ENCODE data around the gene RND2. TPM values are rescaled to one million over a fixed set of nuclear protein-coding genes. Genes with fewer than 3 reads are reported as not detected.

Gene RND2
- total RNA-seq, 1 donor from 2014 or later, result 0.46 TPM

DNA sequence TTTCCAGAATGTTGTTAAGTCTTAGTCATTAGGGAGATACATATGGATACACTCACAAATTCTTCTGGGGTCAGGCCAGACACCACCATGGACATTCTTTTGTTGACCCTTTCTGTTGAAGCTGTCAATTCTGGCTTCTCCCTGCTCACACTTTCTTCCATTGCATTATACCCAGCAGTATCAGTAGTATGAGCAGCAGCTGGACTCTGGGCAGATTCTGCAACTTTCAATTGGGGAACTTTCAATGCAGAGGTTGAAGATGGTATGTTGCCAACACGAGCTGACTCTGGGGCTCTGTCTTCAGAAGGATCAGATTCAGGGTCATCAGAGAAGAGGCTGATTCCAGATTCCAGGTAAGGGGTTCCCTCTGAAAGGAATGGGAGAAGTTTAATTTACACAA is 45.8 kb downstream of the RND2 start:
- DNase-seq (ENCODE audit: low read depth, low spot score), result no peak

DNA sequence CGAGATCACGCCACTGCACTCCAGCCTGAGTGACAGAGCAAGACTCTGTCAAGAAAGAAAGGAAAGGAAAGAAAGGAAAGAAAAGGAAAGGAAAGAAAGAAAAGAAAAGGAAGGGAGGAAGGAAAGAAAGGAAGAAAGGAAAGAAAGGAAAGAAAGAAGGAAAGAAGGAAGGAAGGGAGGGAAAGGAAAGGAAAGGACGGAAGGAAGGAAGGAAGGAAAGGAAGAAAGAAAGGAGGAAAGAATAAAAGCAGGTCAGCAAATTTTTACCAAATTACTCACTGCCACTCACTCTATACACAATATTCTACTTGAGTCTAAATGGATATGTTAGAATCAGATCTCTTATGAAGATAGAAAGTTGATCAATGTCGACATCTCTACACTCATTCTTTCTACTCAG is 49.8 kb downstream of the RND2 start:
- no peak for DNase-seq (ENCODE audit: low read depth, low spot score)

DNA sequence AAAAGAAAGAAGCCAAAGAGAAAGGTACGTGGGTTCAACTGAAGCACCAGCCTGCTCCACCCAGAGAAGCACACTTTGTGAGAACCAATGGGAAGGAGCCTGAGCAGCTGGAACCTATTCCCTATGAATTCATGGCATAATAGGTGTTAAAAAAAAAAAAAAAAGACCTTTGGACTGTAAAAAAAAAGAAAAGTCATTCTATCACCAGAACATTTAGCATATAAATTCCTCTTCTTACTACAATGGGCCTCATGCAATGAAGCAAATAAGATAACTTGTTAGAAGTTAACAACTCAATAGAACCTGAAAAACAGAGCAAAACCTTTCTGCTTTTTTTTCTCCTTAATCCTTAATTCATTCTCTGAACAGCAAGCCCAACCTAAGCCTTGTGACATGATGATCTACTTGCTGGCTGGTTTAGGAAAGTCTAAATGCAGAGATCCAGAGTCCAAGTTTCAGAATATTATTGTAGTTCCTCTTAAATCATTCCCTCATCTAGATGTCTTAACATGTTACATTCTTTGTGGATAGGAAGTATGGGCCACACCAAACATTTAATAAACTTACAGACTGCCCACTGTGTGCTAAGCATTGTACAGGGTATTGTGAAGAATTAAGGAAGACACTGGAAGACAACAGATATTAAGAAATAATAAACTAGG is 54.7 kb downstream of the RND2 start:
- no peak for DNase-seq (ENCODE audit: low read depth, low spot score)

Other genes starting within 250 kb of the RND2 start
- gene WNK4, start 244.6 kb upstream of the RND2 start, total RNA-seq, result 0.33 and 2.6 TPM in 2 replicates
- 71.8 and 73.5 TPM in 2 replicates for gene COA3, start 226.5 kb upstream of the RND2 start, total RNA-seq
- gene CNTD1, start 226.4 kb upstream of the RND2 start, total RNA-seq, result 0.04 TPM in 1 of 2 replicates, not detected in the other
- 172 and 180 TPM in 2 replicates for gene BECN1, start 200.9 kb upstream of the RND2 start, total RNA-seq
- gene PSME3, start 191.8 kb upstream of the RND2 start, total RNA-seq, result 89.3 and 111 TPM in 2 replicates
- 0.26 and 0.49 TPM in 2 replicates for gene AOC2, start 180.7 kb upstream of the RND2 start, total RNA-seq
- 0.04 TPM in 1 of 2 replicates, not detected in the other for gene AOC3, start 174.0 kb upstream of the RND2 start, total RNA-seq
- not detected in 2 replicates for gene G6PC1, start 124.4 kb upstream of the RND2 start, total RNA-seq
- 22.2 and 29.3 TPM in 2 replicates for gene AARSD1, start 60.8 kb upstream of the RND2 start, total RNA-seq
- 0.26 TPM in 1 of 2 replicates, not detected in the other for gene PTGES3L, start 45.2 kb upstream of the RND2 start, total RNA-seq
- 11.7 and 12.5 TPM in 2 replicates for gene RUNDC1, start 44.7 kb upstream of the RND2 start, total RNA-seq
- gene RPL27, start 26.8 kb upstream of the RND2 start, total RNA-seq, result 827 and 1,178 TPM in 2 replicates
- 15.0 and 20.3 TPM in 2 replicates for gene IFI35, start 18.4 kb upstream of the RND2 start, total RNA-seq
- gene VAT1, start 2.8 kb upstream of the RND2 start, total RNA-seq, result 226 and 227 TPM in 2 replicates
- 21.2 and 38.1 TPM in 2 replicates for gene BRCA1, start 100.1 kb downstream of the RND2 start, total RNA-seq
- 105 and 110 TPM in 2 replicates for gene NBR1, start 146.0 kb downstream of the RND2 start, total RNA-seq
- gene TMEM106A, start 186.6 kb downstream of the RND2 start, total RNA-seq, result 1.6 and 2.7 TPM in 2 replicates
- gene CCDC200, start 203.4 kb downstream of the RND2 start, total RNA-seq, result not detected in 2 replicates
- gene RNU2-1, start 208.7 kb downstream of the RND2 start, total RNA-seq, result not detected in 2 replicates